HG03521 (cell line): ENCODE data around the gene LRRC75A.

Experiments
- ATAC-seq: cut with Tn5 transposase; IDR thresholded peaks from one replicate; pipeline ENCODE4 v1.9.1; 2021; ENCODE audit warnings: mild to moderate bottlenecking, moderate library complexity; ENCODE audit not compliant: unreplicated experiment

Gene LRRC75A

DNA sequence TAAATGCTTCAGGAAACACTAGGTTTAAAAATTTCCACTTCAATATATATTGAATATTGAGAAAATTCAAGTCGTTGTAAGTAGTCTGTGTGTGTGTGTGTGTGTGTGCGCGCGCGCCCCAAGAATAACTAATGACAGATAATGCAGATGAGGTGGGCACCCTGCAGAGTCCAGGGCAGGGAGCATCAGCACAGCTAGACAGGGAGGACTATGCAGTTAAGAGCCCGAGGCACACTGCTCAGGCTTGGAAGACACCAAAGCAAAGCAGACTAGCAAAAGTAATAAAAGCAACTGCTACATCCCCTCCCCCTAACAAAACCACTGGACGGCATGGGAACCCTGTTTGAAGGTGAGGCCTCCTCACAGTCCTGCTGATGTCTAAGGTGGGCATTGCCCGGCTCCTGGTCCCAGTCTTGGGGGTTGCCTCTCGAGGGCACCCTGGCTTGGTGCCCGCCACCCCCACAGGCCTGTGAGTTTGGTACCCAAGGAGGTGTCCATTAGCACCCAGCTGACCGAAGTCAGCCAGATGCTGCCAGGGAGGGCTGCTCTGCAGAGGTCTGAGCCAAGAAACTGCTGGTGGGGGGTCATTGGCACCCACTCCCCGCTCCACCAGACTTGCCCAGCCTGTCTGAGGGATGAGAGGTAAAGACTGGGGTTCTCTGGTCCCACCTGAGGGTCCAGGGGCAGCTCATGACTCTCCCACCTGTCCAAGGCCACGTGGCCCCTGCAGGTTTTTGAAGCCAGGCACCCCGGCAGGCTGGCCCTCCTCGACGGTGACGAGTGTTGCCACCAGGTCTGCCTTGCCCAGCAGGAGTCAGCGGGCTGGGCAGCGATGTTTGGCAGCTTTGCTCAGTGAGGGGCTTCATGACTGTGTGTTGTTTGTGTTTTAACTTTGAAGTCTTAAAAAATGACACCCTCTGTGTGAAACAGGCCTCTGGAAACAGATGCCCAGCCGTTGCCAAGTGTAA lies 18.7 kb downstream of the LRRC75A start:
- no peak for ATAC-seq

DNA sequence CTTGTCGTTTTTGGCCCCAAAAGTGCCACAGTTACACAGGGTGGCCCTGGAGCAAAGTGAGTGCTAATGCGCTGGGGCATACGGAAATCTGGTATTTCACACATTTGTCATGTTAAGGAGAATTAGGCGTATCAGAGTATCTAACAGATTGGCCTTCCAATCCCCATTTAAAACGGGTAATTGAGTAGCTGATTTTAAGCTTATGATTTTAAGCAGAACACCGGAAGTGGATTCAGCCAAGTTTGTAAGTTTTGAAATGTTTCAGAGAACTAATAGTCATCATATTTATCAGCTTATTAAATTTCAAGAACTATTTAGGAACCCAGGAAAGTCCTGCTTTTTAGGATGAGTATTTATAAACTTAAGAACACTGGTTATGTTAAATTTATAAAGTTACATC lies 19.5 kb downstream of the LRRC75A start:
- ATAC-seq, result no peak

DNA sequence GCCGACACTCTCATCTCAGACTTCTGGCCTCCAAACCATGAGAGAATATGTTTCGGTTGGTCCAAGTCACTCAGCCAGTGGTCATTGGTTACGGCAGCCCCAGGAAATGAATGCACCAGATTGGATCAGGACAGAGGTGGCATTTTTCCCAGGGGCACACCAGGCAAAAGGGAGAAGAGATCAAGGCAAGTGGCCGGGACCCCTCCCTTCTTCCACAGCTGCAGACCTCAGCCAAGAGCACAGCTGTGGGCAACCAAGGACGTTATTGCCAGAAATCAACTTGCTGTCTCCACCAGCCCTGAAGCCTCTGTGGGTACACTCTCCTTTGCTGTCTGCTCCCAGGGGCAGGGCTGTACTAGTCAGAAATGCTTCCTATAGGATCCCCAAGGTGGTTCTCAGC lies 20.7 kb downstream of the LRRC75A start:
- ATAC-seq, result no peak

DNA sequence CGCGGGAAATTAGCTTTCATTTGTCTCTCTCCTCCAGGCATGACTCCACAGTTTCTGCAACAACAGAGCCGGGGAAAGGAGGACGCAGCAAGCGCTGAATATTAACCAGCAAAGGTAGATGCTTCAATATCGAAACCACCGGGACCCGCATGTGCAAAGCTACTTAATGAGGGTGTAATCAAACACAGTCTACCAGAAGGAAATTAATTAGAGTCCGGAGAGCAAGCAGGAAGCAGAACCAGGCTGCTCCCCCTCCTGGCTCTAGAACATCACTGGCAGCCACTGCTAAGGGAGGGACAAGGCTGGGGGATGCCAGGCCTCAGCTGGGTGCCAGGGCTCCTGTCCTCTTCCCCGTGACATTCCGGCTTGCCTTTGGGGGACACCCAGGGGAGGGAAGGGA lies 21.7 kb downstream of the LRRC75A start:
- no peak for ATAC-seq

DNA sequence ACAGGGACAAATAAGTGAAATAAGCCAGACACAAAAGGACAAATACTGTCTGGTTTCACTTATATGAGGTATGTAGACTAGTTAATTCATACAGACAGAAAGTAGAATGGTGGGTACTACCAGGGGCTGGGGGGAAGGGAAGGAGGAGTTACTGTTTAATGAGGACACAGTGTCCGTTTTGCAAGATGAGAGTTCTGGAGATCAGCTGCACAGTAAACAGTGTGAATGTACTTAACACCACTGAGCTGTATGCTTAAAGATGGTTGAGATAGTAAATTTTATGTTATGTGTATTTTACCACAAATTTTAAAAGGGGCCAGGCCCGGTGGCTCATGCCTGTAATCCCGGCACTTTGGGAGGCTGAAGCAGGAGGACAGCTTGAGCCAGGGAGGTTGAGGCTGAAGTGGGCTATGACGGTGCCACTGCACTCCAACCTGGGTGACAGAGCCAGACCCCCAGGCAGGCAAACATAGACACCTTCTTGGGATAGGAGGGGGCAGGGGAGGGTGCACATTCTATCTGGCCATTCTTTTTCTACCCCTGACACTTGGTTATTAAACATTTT lies 23.5 kb downstream of the LRRC75A start:
- ATAC-seq, result no peak

DNA sequence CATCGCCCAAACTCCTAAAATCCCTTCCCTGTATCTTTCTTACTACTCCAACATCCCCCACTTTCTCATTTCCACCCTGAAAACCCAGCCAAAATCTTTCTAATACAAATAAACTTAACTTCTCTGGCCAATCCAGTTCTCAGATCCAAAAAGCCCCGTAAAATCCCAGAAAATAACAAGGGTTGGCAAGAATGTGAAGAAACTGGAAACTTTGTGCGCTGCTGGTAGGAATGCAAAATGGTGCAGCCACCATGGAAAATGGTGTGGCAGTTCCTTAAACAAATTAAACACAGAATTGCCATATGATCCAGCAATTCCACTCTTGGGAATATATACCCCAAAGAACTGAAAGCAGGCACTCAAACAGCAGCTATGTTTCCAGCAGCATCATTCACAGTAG lies 24.1 kb downstream of the LRRC75A start:
- ATAC-seq, result no peak

DNA sequence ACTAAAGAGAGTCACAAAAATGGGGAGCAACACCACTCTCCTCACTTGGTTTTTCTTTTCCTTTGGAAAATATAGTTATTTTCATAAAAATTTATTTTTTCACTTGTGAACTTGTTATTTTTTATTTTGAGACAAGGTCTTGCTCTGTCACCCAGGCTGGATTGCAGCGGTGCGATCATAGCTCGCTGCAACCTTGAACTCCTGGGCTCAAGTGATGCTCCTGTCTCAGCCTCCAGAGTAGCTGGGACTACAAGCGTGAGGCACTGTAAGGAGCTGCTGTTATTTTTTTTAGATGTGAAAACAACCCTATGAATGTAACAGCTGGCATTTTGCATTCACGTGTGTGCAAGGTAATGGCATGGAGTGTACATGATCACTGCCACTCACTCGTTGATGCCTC lies 24.9 kb downstream of the LRRC75A start:
- ATAC-seq, result no peak

DNA sequence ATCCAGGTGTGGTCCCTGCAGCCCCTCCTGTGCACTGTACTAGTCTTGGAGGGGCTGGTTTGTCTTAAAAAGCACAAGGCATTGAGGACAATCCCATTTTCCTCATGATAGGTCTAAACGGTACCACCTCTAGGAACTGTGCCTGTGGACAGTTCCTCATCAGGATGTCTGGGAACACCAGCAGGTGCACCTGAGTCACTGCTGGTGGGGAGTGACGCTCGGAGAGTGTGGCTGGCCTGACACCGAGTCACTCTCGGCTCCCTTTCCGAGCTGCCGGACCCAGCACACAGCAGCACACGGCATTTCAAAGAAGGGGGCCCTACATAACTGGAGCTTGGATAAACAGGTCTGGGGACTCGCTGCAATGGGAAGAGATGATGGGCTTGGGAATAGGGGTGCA lies 25.6 kb downstream of the LRRC75A start:
- ATAC-seq, result no peak

DNA sequence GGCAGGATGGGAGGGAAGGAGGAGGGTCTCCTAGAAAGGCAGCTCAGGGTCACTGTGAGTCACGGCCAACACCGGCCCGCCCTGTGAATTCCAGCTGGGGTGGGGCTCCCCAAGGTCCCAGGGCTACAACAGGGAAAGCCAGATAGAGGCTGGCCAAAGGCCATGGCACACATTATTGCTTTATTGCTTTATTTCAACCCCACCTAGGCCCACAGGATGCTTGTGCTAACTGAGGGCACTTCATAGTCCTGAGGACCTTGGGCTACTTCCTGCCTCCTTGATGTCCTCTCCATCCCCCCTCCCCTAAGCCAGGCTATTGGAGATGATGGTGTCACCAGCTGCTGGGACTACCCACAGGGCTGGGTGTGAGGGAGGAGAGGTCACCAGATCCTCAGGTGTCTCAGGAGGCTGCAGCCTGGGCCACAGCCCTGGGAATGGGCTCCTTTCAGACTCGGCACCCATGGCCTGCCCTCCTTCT lies 26.1 kb downstream of the LRRC75A start:
- ATAC-seq, result no peak

DNA sequence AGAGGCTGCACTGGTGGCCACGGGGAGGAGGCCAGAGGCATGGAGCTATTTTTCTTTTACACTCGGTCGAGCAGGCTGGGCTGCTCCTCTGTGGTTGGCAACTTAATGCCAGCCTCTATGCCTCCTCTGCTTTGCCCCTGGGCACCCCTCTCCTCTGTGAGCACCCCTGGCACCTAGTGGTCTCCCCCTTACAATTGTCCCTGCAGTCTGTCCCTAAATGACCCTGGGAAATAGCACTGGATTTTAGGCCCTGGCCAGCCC lies 27.0 kb downstream of the LRRC75A start:
- ATAC-seq, result no peak

DNA sequence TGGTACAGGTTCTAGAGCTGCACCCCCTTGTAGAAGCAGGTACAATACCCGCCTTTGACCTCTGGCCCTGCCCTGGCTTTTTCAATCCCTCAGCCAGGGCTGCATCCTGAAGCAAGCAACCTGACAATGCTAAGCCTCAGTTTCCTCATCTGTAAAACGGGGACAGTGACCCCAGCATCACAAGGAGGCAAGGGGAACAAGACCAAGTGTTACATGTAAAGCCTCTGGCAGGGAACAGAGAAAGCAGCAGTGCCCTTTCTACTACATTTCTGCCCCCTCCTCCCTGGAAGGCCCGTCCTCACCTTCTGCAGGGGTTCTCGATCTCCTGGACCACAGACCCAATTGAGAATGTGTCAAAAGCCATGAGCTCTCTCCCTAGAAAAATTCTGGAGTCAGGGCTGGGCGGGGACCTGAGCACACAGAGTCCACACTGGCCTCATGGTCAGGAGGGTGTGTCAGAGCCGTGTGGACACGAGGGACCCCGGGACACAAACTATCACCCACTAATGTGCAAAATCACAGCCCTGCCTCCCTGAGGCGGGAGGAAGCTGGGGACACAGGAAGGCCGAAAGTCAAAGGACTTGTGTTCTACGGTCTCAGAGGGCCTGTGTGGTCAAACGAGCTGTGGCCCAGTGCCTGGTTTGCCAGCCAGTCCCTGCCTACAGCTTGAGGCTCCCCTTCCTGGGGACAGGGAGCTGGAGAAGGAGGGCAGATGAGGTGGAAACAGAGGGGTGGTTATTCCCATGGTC lies 27.5 kb downstream of the LRRC75A start:
- ATAC-seq, result no peak

DNA sequence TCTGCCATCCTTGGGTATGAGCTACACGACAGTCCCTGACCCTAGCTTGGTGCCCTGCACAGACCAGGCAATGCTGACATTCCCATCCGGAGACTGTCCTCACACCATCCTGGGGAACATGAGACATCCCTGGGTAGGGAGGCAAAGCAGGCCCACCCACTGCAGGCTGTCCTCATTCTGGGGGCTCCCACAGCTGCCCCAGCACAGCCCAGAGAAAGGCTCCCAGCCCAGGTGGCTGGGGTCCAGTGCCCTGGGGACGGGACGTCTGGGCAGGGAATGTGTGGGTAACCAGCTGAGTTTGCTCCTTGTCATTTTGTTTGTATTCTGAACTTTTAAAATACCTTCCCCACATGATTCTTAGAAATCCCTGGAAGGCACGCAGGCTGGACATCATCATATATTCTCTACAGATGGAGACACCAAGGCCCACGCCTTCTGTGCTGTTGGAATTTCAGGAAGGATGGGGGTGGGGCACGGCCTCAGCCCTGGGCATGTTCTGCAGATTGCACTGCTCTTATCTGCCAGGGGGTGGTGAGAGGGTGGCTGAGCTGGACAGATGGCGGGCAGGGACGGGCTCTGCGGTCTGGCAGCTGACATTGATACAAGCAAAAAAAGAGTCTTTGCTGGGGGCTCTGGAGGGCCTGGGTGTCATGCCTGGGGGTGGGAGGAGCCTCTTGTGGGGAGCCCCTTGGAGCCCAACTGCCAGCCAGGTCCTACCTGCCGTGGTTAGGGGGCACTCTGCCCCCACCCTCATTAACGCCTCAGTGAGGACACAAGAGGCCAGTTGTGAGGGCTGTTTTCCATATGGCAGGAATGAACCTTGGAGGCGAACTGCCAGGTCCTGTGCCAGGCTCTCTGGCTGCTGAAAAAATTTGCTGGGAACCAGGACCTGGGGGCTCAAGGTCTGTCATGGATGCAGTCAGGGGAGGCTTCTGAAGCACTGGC lies 28.4 kb downstream of the LRRC75A start:
- ATAC-seq, result no peak

DNA sequence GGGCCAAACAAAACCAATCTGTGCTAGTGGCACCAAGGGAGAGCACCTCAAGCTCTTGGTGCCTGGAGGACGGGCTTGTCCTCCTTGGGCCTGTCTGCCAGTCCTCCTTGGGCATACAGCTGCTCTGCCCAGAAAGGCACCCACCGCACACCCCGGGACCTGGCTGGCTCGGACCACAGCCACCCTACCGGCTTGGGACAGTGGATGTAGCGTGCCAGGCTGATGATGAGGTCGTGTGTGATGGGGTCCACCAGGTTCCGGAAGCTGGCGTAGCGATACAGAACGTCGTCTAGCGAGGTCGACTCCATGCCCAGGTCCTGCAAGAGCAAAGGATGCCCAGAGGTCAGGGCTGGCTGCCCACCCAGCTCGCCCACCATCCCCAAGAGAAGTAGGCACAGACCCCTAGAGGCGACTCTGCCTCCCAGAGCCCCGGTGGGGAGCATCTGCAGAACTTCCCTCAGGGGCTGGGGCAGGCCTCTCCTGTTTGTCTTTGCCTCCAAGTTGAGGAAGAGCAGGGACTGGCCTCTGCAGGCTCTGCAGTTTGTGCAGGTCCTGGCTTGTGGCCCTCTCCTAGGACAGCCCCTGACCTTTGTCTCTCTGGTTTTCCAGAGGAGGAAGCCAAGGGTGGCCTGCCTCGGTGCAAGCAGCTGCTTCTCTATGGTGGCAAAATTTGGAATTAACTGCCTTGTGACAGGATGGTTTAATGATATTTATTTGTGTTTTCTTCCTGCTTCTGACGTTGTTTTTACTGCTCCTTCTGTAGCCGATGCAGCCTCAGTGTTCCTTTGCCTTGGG lies 29.7 kb downstream of the LRRC75A start:
- ATAC-seq, result no peak

DNA sequence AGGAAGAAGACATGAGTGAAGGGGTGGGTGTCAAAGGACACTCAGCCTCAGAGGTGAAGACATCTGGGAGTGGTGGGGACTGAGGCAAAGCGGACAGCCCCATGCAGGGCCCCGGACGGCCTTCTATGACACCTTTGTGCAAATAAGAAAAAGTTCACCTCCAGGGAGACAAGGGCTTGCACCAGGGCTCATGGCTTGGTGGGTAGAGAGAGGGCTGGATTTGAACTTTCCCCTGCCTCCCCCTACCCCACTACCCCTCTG lies 30.5 kb downstream of the LRRC75A start:
- ATAC-seq, result no peak

DNA sequence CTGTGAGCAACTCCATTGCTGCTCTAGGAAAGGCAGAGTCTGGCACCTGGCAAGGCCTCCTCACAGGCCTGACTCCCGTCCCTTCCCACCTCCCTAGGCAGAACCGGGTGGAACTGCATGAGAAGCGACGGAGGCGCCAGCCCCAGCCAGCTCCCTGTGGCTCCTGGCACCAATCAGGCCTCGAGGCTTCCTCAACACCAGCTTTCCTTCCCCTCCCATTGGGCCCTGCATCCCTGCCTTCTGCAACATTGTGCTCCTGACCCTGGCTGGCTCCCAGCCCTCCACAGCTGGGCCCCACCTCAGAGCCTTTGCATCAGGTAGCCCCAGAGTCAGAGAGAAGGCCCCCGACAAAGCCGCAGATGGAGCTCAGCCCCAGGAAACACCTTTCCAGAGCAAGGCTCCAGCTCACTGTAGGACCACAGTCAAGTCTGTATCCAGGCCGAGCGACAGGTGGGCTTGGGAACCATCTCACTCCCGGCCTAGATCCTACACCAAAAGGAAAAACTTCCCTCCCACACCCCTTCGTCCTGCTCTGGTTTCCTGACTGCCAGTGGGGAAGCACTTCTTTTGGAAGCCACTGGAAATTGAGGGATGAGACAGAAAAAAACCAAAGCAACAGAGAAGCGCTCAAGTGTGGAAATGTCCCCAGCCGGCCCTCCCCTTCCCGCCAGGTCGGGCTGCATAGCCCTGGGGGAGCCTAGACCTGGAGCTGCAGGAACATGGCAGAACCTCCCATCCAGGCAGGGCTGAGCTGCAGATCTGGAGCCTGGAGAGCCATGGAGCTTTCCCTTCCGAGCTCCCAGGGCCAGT lies 31.0 kb downstream of the LRRC75A start:
- ATAC-seq, result no peak

DNA sequence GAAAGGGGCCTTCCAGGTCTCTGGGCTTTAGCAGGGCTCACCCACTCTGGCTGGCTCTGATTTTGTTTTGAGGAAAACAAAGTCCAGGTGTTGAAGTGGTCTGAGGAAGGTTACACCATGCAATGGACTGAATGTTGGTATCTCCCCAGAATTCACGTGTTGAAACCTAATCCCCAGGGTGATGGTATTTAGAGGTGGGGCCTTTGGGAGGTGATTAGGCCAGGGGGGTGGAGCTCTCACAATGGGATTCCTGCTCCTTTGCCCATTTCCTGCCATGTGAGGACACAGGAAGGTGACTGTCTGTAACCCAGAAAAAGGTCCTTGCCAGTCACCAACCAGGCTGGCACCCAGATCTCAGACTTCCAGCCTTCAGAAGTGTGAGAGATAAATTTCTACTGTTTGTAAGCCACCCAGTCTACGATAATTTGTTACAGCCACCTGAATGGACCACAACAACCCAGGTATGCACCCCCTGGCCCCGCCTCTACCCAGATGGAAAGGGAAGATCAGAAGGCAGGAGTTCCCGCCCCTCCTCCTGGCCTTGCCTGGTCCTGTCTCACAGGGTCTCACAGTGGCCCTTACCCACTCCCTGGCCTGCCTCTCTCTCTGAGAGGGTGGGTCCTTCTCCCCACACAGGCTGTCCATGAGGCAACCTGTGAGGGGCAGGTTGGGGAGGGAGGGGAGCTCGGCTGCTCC lies 32.0 kb downstream of the LRRC75A start:
- ATAC-seq, result no peak

DNA sequence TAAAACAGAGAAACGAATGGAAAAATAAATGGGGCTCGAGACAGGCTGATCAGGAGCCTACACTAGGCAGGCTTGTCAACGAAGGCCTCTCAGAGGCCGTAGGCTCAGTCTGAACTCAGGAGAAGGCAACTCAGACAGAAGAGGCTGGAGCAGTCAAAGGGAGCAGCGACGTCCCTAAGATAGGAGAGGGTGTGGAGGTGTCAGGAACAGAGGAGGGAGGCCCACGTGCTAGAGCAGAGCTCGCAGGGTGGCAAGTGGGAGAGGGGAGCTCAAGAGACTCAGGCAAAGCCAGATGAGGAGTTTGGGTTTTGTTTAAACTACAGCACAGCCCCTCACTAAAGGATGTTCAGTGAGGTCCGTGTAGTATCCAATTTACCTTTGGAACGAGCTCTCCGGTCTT lies 32.7 kb downstream of the LRRC75A start:
- no peak for ATAC-seq

DNA sequence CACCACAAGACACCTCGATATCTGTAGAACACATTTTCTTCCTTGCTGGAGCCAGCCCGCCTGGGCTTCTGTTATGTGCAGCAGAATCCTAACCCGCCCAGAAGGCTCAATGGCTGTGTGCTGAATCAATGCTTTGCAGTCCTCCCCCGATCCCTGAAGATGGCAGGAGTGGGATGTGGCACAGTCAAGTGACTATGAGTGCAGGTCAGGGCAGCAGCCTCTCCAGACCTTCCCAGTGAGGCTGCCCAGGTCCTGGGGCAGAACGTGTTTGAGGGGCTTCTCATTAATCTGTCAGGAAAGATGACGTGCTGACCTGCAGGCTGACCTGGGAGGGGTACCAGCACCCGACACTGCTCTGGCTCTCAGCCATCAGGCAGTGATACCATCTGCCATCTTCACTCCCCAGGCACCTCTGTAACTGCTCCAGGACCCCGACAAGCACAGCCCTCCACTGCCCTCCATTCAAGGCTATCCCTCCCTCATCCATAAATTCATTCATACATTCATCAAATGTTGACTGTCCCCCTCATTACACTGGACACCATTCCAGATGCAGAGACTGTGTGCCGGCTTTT lies 35.2 kb downstream of the LRRC75A start:
- ATAC-seq, result no peak
